GM12874 (cell line): Measurements from ENCODE around the gene SLC22A4.

Source experiments
- TF ChIP-seq, protein P1 (sequence below): IDR thresholded peaks from 2 replicates; pipeline ENCODE4 v1.5.1; 2011; ENCODE audit warnings: low read depth, mild to moderate bottlenecking, control low read depth, low read length, moderate library complexity; ENCODE audit not compliant: insufficient read depth

Gene SLC22A4

DNA sequence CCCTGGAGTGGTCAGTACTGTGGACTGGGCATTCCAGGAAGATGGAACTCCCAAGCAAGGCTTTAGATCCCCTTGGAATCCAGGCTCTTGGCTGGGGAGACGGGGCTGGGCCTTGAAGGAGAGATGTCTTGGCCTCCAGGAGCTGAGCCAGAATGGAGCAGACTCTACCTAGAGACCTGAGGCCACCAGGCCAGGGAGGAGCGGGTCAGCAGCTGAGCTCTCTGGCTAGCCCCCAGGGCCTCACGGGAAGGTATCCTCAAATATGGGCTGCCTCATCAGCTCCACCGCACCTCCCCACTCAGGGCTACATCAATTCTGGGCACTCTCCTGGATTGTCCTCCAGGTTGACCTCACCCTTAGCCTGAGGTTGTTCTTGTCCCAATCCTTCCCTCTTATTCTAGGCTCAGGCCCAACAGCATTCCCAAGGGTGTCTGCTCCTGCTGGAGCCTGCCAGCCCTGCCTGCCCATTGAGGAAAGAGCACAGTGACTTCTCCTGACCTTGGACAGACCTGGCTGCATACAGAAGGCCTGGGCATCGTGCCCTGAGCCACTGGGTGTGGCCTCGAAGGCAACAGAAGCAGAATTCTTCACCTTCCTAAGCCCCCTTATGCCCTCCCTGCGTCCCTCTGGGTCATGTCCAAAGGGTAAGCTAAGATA is 39.7 kb upstream of the SLC22A4 start:
- TF ChIP-seq, protein P1, sequence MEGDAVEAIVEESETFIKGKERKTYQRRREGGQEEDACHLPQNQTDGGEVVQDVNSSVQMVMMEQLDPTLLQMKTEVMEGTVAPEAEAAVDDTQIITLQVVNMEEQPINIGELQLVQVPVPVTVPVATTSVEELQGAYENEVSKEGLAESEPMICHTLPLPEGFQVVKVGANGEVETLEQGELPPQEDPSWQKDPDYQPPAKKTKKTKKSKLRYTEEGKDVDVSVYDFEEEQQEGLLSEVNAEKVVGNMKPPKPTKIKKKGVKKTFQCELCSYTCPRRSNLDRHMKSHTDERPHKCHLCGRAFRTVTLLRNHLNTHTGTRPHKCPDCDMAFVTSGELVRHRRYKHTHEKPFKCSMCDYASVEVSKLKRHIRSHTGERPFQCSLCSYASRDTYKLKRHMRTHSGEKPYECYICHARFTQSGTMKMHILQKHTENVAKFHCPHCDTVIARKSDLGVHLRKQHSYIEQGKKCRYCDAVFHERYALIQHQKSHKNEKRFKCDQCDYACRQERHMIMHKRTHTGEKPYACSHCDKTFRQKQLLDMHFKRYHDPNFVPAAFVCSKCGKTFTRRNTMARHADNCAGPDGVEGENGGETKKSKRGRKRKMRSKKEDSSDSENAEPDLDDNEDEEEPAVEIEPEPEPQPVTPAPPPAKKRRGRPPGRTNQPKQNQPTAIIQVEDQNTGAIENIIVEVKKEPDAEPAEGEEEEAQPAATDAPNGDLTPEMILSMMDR: no peak

- TF ChIP-seq, protein P1: no peak
Measured at GRCh38 chr5:132256086-132256782, 38.0 kb upstream of the SLC22A4 start.

- TF ChIP-seq, protein P1: no peak
Measured at GRCh38 chr5:132256783-132257130, 37.4 kb upstream of the SLC22A4 start.

- TF ChIP-seq, protein P1: no peak
Measured at GRCh38 chr5:132257131-132258101, 36.8 kb upstream of the SLC22A4 start, which contains the start of gene PDLIM4. PDLIM4 (plus strand) TSS chr5:132257696; CDS start chr5:132257735, 39 bp downstream.

DNA sequence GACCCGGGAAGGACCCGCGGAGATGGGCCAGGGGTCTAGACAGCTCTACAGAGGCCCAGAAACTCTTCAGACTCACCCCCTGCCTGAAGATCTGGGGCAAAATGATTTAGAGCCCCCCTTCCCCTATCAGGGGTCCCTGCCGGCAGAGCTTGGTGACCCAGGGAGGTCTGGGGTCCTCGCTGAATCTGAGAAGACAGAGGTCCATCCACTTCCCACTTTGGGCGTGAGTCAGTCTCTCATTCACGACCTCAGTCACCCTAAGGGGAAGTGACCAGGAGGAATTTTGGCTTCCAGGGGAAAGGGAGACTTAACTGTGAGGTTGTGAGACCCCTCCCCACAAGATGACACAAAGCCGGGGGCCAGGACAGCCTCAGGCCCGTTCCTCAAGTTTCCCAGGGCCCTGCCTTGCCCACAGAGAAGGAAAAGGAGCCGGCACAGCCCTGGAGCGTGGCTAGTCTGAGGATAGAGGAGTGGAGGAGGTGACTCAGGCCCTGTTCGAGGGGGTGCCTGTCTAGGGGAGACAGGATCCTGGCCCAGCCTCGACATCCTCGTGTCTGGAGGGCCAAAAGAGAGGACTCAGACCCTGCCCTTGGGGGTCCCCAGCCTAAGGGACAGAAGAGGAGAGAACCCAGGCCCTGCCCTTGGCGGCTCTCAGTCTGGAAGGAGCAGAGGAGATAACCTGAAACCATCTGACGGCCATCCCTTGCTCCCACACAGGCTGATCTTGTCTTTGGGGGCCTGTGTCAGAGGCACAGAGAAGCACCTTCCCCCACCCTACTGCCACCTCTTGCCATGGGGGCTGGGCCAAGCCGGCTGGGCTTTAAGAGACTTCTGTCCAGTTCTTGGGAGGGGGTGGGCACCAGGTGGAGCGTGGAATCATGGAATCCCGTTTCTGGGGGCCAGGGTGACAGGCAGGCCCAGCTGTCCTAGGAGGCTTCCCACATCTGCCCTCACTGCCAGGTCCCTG is 35.8 kb upstream of the SLC22A4 start:
- TF ChIP-seq, protein P1: no peak

DNA sequence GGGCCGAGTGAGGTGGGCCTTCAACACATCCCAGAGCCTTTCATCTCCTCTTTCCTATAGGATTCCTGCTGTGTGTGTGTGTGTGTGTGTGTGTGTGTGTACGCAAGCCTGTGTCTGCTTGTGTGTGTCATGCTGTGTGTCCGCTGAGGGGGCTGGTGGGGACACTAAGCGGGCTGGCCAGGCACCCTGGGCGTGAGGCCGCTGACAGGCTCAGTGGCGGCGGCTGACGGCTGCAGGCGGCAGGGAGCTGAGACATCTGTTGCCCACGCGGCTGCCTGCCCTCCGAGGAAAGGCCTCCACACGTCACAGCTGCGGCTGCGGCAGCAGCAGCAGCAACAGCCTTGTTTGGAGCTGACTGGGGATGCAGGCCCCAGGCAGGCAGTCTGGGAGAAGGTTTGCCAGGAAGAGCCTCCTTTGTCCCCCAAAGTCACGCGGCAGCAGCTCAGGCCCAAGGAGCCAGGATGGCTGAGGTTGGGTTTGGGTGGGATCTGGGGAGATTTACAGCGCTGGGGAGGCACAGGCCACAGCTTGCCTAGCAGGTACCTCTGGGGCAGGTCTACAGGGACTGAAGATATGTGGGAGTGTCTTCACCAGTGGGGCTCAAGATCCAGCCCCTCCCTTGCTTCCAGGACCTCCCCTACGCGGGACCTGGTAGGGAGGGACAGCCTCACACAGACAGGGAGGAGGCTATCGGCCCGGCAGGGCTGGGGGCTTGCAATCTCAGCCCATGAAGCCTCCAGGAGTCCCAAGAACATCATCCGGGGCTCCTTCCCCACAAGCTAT is 34.9 kb upstream of the SLC22A4 start:
- TF ChIP-seq, protein P1: no peak
